Stimulated activated CD8-positive, alpha-beta memory T cell treated with anti-CD3 and anti-CD28 coated beads, Interleukin-7, amount 100 ng/mL, for 48 hours (primary cell): ENCODE results near the gene PTCD3.

Experiments
- DNase-seq, 2 donors: peaks; one replicate each; pipeline ENCODE4 v3.0.0-alpha.2; 2020; ENCODE audit warnings: low read depth in 1 of 2; ENCODE audit errors: extremely low read depth in 1 of 2

PTCD3 gene

DNA sequence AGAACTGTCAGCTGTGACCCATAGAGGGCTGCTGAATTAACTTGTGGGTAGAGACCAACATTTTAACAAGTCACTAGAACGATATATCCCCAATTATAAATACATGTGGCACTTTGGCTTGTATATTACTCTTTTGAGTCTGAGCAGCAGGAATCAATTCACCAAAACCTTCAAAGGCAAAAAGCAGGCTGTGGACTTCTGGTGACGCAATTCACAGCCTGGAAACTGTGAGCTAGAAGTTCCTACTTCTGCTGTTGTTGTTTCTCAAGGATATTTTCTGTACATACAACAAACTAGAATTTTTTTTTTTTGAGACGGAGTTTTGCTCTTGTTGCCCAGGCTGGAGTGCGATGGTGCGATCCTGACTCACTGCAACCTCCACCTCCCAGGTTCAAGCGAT, 37.3 kb downstream of the PTCD3 start:
- DNase-seq = no peak

GRCh38 chr2:86143926-86144685, 38.1 kb downstream of the PTCD3 start:
- no peak for DNase-seq

GRCh38 chr2:86147793-86148192, 41.8 kb downstream of the PTCD3 start:
- DNase-seq = no peak

DNA sequence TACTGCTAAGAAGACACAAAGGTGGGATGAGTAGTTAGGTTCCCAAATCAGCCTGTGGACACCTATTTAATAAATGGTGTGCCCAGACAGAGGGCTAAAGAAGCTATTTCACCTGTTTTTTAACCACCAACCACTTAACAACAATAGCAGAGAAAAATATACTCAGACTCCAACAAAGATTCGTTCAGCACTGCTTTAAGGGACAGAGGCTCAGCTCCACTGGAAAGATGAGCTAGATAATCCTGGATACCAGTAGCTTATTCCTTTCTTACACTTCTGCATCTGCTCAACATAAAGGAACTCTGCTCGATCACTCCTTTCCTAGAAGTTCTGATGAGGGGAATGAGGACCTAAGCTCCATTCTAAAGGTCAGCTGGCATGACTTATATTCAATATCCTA, 44.5 kb downstream of the PTCD3 start:
- DNase-seq = no peak

GRCh38 chr2:86157009-86157556, 51.0 kb downstream of the PTCD3 start:
- no peak for DNase-seq

- no peak for DNase-seq
Observed at GRCh38 chr2:86158286-86158685, 52.3 kb downstream of the PTCD3 start.

DNA sequence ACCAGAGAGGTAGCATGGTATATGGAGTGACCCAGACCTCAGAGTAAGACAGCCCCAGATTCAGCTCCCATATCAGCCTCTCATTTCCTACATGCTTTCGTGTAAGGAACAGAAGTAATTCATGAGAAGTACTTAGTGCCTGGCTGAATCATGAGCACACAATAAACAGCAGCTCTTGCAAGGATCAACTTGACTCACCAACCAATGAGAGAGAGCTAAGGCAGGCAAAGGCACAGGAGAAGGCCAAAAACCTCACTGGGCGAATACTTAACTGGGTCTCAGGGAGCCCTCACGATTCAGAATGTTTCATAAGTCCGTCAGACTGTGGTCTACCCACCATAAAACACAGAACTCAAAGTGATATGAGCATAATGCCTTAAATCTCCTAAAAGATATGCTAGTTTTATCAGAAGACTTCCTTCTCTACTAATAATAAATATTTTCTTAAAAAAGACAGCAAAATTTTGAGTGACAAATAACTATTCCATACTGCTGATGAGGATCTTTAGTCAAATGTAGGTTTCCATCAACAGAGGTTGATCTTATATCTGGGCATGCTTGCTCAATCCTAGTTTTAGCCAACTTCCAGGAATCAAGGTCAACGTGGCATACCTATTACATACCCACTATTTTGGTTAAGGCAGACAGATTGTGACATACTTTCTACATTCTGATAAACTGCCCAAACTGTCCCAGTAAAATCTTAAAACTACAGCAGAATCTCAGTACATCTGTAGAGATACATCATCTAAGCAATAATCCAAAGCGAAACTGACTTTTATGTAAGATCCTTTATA, 54.3 kb downstream of the PTCD3 start:
- DNase-seq = no peak

- DNase-seq = no peak
Observed at GRCh38 chr2:86170449-86170848, 64.4 kb downstream of the PTCD3 start.

GRCh38 chr2:86171295-86171694, 65.3 kb downstream of the PTCD3 start:
- DNase-seq = no peak

DNA sequence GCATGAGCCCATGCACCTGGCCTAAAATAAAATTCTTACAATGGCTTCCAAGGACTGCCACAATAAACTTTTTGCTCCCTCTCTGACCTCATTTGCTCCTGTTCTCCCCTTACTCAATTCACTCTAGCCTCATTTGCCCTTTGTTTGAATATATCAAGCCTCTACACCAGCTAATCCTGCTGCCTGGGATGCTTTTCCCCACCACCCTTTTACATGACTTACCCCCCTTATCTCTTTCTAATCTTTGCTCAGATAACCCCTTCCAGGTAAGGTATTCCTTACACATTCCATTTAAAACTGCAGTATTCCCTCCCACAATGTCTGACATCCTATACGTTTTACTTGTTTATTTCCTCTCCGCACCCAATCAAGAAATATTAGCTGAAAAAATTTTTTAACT, 66.6 kb downstream of the PTCD3 start:
- DNase-seq = no peak

- no peak for DNase-seq
Observed at GRCh38 chr2:86174445-86174844, 68.4 kb downstream of the PTCD3 start.

GRCh38 chr2:86175828-86176227, 69.8 kb downstream of the PTCD3 start:
- DNase-seq = no peak

DNA sequence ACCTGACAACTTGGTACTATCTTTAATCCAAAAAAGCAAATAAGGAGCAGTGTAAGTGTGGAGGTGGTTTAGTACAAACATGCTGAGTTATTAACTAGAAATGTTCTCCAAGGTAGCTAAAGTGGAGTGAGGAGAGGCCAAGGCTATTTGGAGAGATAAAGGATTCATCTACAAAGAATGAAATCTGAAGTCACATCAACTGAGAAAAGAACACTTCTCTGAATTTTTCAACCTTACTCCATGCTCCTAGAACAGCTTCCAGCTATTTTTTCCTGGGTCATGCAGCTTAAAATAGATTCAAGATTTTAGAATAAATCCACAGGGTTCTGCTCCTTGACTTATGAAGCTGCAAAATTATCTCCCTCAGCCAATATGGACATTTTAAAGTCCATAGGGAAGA, 70.6 kb downstream of the PTCD3 start:
- no peak for DNase-seq

DNA sequence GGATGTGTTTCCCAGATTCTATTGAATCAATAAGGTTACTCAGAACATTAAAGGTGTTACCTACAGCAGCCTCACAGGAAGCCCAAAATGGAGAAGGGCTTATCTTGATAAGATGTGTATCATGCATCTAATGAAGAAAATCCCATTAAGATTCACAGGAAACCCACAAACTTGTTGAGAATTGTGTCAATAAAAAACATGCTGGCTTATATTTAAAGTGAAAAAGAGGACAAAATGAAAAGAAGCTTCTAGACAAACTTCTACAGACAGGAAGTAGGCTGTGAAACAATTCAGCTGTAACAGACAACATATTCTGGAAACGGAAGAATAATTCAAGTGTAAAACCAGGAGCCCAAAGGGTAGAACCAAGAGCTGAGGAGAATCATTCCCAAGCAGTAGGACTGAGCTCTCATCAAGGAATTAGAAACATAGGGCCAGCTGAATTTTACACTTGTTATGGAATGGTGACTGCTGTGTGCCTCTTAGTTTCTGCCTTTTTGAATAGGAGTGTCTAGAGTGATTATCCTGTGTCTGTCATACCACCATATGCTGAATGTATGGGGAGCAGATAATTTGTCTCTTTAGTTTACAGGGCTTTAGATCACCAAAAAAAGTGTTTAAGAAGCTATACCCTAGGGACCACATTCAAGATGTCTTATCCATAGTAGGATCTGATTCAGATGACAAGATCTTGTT, 79.6 kb downstream of the PTCD3 start:
- DNase-seq = no peak

DNA sequence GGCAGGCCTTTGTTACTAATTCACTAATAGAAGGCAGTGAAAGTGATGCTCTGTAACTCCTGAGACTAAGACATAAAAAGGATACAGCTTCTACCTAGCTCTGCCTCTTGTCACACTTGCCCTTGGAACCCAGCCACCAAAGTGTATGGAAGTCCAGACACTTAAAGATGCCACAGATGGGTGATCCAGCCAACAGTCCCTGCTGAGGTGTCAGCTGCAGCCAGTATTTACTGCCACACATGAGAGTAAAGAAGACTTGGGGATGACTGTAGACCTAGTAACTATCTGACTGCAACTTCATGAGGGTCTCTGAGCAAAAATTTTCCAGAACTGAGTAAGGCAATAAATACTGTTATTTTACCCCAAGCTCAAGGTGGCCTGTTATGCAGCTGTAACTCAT, 80.4 kb downstream of the PTCD3 start:
- no peak for DNase-seq

DNA sequence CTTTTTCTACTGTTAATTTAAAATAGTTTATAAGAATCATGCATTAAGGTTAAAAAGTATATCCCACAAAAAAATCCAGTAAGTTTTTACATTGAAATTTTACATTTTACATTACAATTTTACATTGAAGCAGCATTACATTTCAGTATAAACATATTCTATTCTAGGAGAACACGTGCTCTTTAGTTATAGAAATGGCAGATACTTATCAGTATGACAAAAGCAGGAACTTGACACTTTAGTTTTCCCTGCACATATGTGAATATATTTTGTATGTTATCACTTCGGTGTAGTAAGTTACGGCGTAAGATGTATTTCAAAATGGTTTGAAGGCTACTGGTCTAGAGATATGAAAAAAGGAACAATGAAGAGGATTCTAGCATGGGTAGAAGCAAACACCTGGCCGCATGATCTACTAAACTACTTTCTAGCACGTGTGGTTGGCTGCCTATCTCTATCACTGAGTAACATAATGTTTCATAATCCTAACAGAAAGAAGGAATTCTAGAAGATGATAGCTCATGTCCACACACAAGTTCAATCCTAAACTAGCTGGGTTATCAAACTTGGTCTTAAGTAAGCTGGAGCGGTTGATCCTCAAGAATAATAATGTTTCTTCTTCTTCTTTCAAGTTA, 83.9 kb downstream of the PTCD3 start:
- no peak for DNase-seq
